Measurements from ENCODE around the gene NTN1. TPM values are rescaled to one million over a fixed set of nuclear protein-coding genes. Genes with fewer than 3 reads are reported as not detected.

NTN1 gene
- total and polyA plus RNA-seq, 2 donors, result 2.0 to 2.4 TPM

- H3K4me1 ChIP-seq (ENCODE audit: control insufficient read depth in 2 of 2, insufficient read depth in 2 of 2, low read length in 2 of 2), result peaks cover 2 to 29% of the 10 kb centered on the region in 2 donors
- H3K9me3 ChIP-seq (ENCODE audit: control insufficient read depth in 2 of 2, insufficient read depth in 1 of 2, low read length in 1 of 2), result peaks cover 0 to 13% of the 10 kb centered on the region in 2 donors
- no peak overlapping the region for H3K4me3 ChIP-seq (ENCODE audit: low read length in 2 of 2)
- WGBS, result 88% methylated on average over 14 of the region's 14 CpGs
- no peak overlapping the region for H3K27ac ChIP-seq (ENCODE audit: low read depth in 1 of 2, low read length in 1 of 2)
- no peak for DNase-seq (ENCODE audit: low read depth in 6 of 9, low spot score in 9 of 9)
- H3K27me3 ChIP-seq (ENCODE audit: control insufficient read depth in 2 of 2, insufficient read depth in 1 of 2, low read length in 1 of 2), result no peaks in the 10 kb centered on the region
- no peaks in the 10 kb centered on the region for H3K36me3 ChIP-seq (ENCODE audit: control insufficient read depth in 2 of 2, insufficient read depth in 2 of 2, low read length in 1 of 2)
Observed at GRCh38 chr17:9175700-9176467, 154.6 kb downstream of the NTN1 start.

- no peak overlapping the region for H3K27ac ChIP-seq (ENCODE audit: low read depth in 1 of 2, low read length in 1 of 2)
- DNase-seq (ENCODE audit: low read depth in 6 of 9, low spot score in 9 of 9), result no peak
- no peaks in the 10 kb centered on the region for H3K27me3 ChIP-seq (ENCODE audit: control insufficient read depth in 2 of 2, insufficient read depth in 1 of 2, low read length in 1 of 2)
- no peaks in the 10 kb centered on the region for H3K36me3 ChIP-seq (ENCODE audit: control insufficient read depth in 2 of 2, insufficient read depth in 2 of 2, low read length in 1 of 2)
- peaks cover 0 to 13% of the 10 kb centered on the region in 2 donors for H3K9me3 ChIP-seq (ENCODE audit: control insufficient read depth in 2 of 2, insufficient read depth in 1 of 2, low read length in 1 of 2)
- 94% methylated on average over 15 of the region's 15 CpGs for WGBS
- peaks cover 2 to 21% of the 10 kb centered on the region in 2 donors for H3K4me1 ChIP-seq (ENCODE audit: control insufficient read depth in 2 of 2, insufficient read depth in 2 of 2, low read length in 2 of 2)
- no peak overlapping the region for H3K4me3 ChIP-seq (ENCODE audit: low read length in 2 of 2)
Observed at GRCh38 chr17:9177212-9177611, 155.9 kb downstream of the NTN1 start.

GRCh38 chr17:9178319-9178718, 157.0 kb downstream of the NTN1 start:
- 91% methylated on average over 9 of the region's 9 CpGs for WGBS
- Histone ChIP-seq H3K36me3 (ENCODE audit: control insufficient read depth in 2 of 2, insufficient read depth in 2 of 2, low read length in 1 of 2) (no peaks in the 10 kb centered on the region), H3K27ac (ENCODE audit: low read depth in 1 of 2, low read length in 1 of 2) (no peak overlapping the region), H3K9me3 (ENCODE audit: control insufficient read depth in 2 of 2, insufficient read depth in 1 of 2, low read length in 1 of 2) (peaks cover 0 to 13% of the 10 kb centered on the region in 2 donors), H3K4me3 (ENCODE audit: low read length in 2 of 2) (no peak overlapping the region), H3K27me3 (ENCODE audit: control insufficient read depth in 2 of 2, insufficient read depth in 1 of 2, low read length in 1 of 2) (no peaks in the 10 kb centered on the region), H3K4me1 (ENCODE audit: control insufficient read depth in 2 of 2, insufficient read depth in 2 of 2, low read length in 2 of 2) (peaks cover 2 to 21% of the 10 kb centered on the region in 2 donors)
- DNase-seq (ENCODE audit: low read depth in 6 of 9, low spot score in 9 of 9), result no peak

GRCh38 chr17:9179602-9180001, 158.3 kb downstream of the NTN1 start:
- DNase-seq (ENCODE audit: low read depth in 6 of 9, low spot score in 9 of 9), result no peak
- H3K4me3 ChIP-seq (ENCODE audit: low read length in 2 of 2), result no peak overlapping the region
- H3K27me3 ChIP-seq (ENCODE audit: control insufficient read depth in 2 of 2, insufficient read depth in 1 of 2, low read length in 1 of 2), result no peaks in the 10 kb centered on the region
- peaks cover 2 to 21% of the 10 kb centered on the region in 2 donors for H3K4me1 ChIP-seq (ENCODE audit: control insufficient read depth in 2 of 2, insufficient read depth in 2 of 2, low read length in 2 of 2)
- H3K9me3 ChIP-seq (ENCODE audit: control insufficient read depth in 2 of 2, insufficient read depth in 1 of 2, low read length in 1 of 2), result peaks cover 0 to 7% of the 10 kb centered on the region in 2 donors
- no peaks in the 10 kb centered on the region for H3K36me3 ChIP-seq (ENCODE audit: control insufficient read depth in 2 of 2, insufficient read depth in 2 of 2, low read length in 1 of 2)
- WGBS, result 92% methylated on average over 14 of the region's 14 CpGs
- no peak overlapping the region for H3K27ac ChIP-seq (ENCODE audit: low read depth in 1 of 2, low read length in 1 of 2)

- peaks cover 0 to 4% of the 10 kb centered on the region in 2 donors for H3K9me3 ChIP-seq (ENCODE audit: control insufficient read depth in 2 of 2, insufficient read depth in 1 of 2, low read length in 1 of 2)
- peaks cover 3 to 6% of the 10 kb centered on the region in 2 donors for H3K27me3 ChIP-seq (ENCODE audit: control insufficient read depth in 2 of 2, insufficient read depth in 1 of 2, low read length in 1 of 2)
- WGBS, result 77% methylated on average over 4 of the region's 4 CpGs
- no peaks in the 10 kb centered on the region for H3K36me3 ChIP-seq (ENCODE audit: control insufficient read depth in 2 of 2, insufficient read depth in 2 of 2, low read length in 1 of 2)
- no peak overlapping the region for H3K4me3 ChIP-seq (ENCODE audit: low read length in 2 of 2)
- no peak for DNase-seq (ENCODE audit: low read depth in 6 of 9, low spot score in 9 of 9)
- peaks cover 0 to 15% of the 10 kb centered on the region in 2 donors for H3K4me1 ChIP-seq (ENCODE audit: control insufficient read depth in 2 of 2, insufficient read depth in 2 of 2, low read length in 2 of 2)
- H3K27ac ChIP-seq (ENCODE audit: low read depth in 1 of 2, low read length in 1 of 2), result no peak overlapping the region
Observed at GRCh38 chr17:9181640-9182039, 160.3 kb downstream of the NTN1 start.

- no peak for DNase-seq (ENCODE audit: low read depth in 6 of 9, low spot score in 9 of 9)
- H3K27me3 ChIP-seq (ENCODE audit: control insufficient read depth in 2 of 2, insufficient read depth in 1 of 2, low read length in 1 of 2), result peaks cover 3 to 6% of the 10 kb centered on the region in 2 donors
- H3K4me1 ChIP-seq (ENCODE audit: control insufficient read depth in 2 of 2, insufficient read depth in 2 of 2, low read length in 2 of 2), result peaks cover 0 to 12% of the 10 kb centered on the region in 2 donors
- H3K27ac ChIP-seq (ENCODE audit: low read depth in 1 of 2, low read length in 1 of 2), result no peak overlapping the region
- no peak overlapping the region for H3K4me3 ChIP-seq (ENCODE audit: low read length in 2 of 2)
- 84% methylated on average over 14 of the region's 14 CpGs for WGBS
- H3K36me3 ChIP-seq (ENCODE audit: control insufficient read depth in 2 of 2, insufficient read depth in 2 of 2, low read length in 1 of 2), result no peaks in the 10 kb centered on the region
- H3K9me3 ChIP-seq (ENCODE audit: control insufficient read depth in 2 of 2, insufficient read depth in 1 of 2, low read length in 1 of 2), result peaks cover 0 to 4% of the 10 kb centered on the region in 2 donors
Observed at GRCh38 chr17:9183306-9183705, 162.0 kb downstream of the NTN1 start.

GRCh38 chr17:9185142-9185541, 163.8 kb downstream of the NTN1 start:
- H3K9me3 ChIP-seq (ENCODE audit: control insufficient read depth in 2 of 2, insufficient read depth in 1 of 2, low read length in 1 of 2), result peaks cover 0 to 4% of the 10 kb centered on the region in 2 donors
- H3K36me3 ChIP-seq (ENCODE audit: control insufficient read depth in 2 of 2, insufficient read depth in 2 of 2, low read length in 1 of 2), result no peaks in the 10 kb centered on the region
- H3K4me1 ChIP-seq (ENCODE audit: control insufficient read depth in 2 of 2, insufficient read depth in 2 of 2, low read length in 2 of 2), result peaks cover 0 to 13% of the 10 kb centered on the region in 2 donors
- H3K27ac ChIP-seq (ENCODE audit: low read depth in 1 of 2, low read length in 1 of 2), result no peak overlapping the region
- no peak overlapping the region for H3K4me3 ChIP-seq (ENCODE audit: low read length in 2 of 2)
- no peak for DNase-seq (ENCODE audit: low read depth in 6 of 9, low spot score in 9 of 9)
- peaks cover 3 to 6% of the 10 kb centered on the region in 2 donors for H3K27me3 ChIP-seq (ENCODE audit: control insufficient read depth in 2 of 2, insufficient read depth in 1 of 2, low read length in 1 of 2)
- WGBS, result 92% methylated on average over 9 of the region's 9 CpGs

GRCh38 chr17:9185688-9186284, 164.5 kb downstream of the NTN1 start:
- Histone ChIP-seq H3K9me3 (ENCODE audit: control insufficient read depth in 2 of 2, insufficient read depth in 1 of 2, low read length in 1 of 2) (peaks cover 0 to 4% of the 10 kb centered on the region in 2 donors), H3K27ac (ENCODE audit: low read depth in 1 of 2, low read length in 1 of 2) (no peak overlapping the region), H3K4me1 (ENCODE audit: control insufficient read depth in 2 of 2, insufficient read depth in 2 of 2, low read length in 2 of 2) (peaks cover 0 to 13% of the 10 kb centered on the region in 2 donors), H3K27me3 (ENCODE audit: control insufficient read depth in 2 of 2, insufficient read depth in 1 of 2, low read length in 1 of 2) (peaks cover 3 to 6% of the 10 kb centered on the region in 2 donors), H3K36me3 (ENCODE audit: control insufficient read depth in 2 of 2, insufficient read depth in 2 of 2, low read length in 1 of 2) (no peaks in the 10 kb centered on the region), H3K4me3 (ENCODE audit: low read length in 2 of 2) (no peak overlapping the region)
- no peak for DNase-seq (ENCODE audit: low read depth in 6 of 9, low spot score in 9 of 9)
- 93% methylated on average over 4 of the region's 4 CpGs for WGBS

GRCh38 chr17:9187828-9188227, 166.5 kb downstream of the NTN1 start:
- Histone ChIP-seq H3K4me3 (ENCODE audit: low read length in 2 of 2) (no peak overlapping the region), H3K4me1 (ENCODE audit: control insufficient read depth in 2 of 2, insufficient read depth in 2 of 2, low read length in 2 of 2) (peaks cover 0 to 15% of the 10 kb centered on the region in 2 donors), H3K9me3 (ENCODE audit: control insufficient read depth in 2 of 2, insufficient read depth in 1 of 2, low read length in 1 of 2) (peaks cover 0 to 4% of the 10 kb centered on the region in 2 donors), H3K27me3 (ENCODE audit: control insufficient read depth in 2 of 2, insufficient read depth in 1 of 2, low read length in 1 of 2) (peaks cover 3 to 6% of the 10 kb centered on the region in 2 donors), H3K36me3 (ENCODE audit: control insufficient read depth in 2 of 2, insufficient read depth in 2 of 2, low read length in 1 of 2) (no peaks in the 10 kb centered on the region), H3K27ac (ENCODE audit: low read depth in 1 of 2, low read length in 1 of 2) (no peak overlapping the region)
- DNase-seq (ENCODE audit: low read depth in 6 of 9, low spot score in 9 of 9), result no peak
- 89% methylated on average over 7 of the region's 7 CpGs for WGBS

Data from thymus (tissue), 11 donors.